ENCODE results near the gene SLC5A10. TPM values are rescaled to one million over a fixed set of nuclear protein-coding genes. Genes with fewer than 3 reads are reported as not detected.
"Not testable (repeated sequence)": the region's sequence is repeated elsewhere in the genome, so short reads cannot be mapped to it uniquely, and the experiment has no call there.

Gene SLC5A10
- total RNA-seq (2014; rRNA removed; shearing (Covaris generic)) = 0.27 TPM in 1 of 2 replicates, not detected in the other

DNA sequence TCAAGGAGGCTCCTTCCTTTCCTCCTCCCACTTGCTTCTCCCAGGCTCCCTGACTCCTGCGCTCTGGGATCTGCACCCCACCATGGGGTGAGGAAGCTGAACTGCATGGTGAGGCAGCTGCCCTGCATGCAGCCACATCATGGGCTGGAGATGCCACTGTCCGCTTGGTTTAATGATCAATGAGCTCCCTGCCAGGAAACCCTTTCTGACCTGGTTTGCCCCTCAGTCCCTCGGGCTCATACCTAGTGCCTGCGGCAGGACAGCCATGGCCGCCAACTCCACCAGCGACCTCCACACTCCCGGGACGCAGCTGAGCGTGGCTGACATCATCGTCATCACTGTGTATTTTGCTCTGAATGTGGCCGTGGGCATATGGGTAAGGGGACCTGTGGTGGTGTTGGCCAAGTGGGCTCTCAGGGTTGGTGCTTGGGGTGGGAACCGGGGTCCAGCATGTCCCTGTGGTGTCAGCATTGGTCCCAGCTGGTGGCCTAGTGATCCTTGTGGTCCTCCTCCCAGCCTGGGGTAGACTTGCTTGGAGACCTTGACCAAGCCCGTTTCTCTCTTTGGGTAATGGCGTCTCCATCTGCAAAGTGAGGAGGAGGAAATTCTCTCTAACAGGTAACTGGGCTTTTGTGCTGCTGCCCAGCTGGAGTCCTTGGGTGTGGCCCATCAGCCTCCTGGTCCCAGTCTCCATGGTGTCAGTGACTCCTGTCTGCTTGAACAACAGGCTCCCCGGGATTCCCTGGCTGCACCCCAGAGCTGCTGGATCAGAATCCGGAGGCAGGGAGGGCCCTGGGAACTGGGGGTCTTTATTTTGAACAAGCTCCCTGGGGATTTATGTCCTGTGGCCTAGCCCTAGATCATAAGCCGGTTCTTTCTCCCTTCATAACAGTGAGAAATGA, at the start of gene SLC5A10:
Gene SLC5A10, plus strand, starts transcription at position 225 of the 902 bp plus-strand sequence. Its CDS starts 41 bp downstream, at position 266.
- no peak for DNase-seq (ENCODE audit: low read depth)

GRCh38 chr17:18904482-18904881, 47.5 kb upstream of the SLC5A10 start:
- no peak for DNase-seq (ENCODE audit: low read depth)

DNA sequence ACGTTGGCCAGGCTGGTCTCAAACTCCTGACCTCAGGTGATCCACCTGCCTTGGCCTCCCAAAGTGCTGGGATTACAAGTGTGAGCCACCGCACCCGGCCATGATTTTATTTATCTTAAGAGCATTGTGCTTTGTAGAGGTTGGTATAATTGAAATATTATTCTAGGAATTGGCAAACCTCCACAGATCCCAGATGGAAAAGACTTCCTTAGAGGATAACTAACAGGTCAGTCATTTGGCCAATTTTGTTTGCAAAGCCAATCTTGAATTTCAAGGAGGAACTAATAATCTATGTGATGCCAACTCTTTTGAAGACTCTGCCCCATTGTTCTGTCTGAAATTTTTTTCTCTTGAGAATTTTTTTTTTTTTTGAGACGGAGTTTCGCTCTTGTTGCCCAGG, 46.7 kb upstream of the SLC5A10 start:
- no peak for DNase-seq (ENCODE audit: low read depth)

DNA sequence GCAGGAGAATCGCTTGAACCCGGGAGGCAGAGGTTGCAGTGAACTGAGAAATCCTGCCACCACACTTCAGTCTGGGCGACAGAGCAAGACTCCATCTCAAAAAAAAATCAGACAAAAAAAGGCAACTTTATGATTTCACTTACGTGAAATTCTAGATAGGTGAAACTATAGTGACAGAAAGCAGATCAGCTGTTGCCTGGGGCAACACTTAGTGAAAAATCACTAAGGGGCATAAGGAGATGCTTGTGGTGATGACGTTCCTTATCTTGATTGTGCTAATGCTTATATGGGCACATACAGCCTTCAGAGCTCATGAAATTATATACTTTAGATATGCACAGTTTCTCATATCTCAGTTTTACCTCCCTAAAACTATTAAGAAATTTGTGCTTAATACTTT, 41.6 kb upstream of the SLC5A10 start:
- no peak for DNase-seq (ENCODE audit: low read depth)

GRCh38 chr17:18910881-18911280, 41.1 kb upstream of the SLC5A10 start:
- DNase-seq (ENCODE audit: low read depth) = no peak

- no peak for DNase-seq (ENCODE audit: low read depth)
These were observed 35.0 kb upstream of the SLC5A10 start for GRCh38 chr17:18916816-18917500.

DNA sequence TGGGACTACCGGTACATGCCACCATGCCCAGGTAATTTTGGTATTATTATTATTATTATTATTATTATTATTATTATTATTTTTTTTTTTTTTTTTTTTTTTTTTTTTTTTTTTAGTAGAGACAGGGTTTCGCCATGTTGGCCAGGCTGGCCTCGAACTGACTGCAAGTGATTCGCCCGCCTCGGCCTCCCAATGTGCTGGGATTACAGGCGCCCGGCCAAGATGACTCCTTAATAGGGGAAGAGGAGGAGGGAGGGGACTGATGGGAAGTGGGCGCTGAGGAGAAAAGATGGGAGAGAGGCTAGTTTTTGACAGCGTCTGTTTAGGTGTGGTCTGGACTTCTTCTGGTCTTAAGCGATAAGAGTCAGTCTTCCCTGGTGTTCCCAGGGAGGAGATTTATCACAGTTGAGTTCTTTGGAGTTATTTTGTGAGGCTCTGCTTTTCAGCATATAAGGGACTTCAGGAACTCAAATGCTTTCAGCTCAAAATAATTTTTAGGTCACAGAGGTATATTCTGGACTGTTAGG, 34.4 kb upstream of the SLC5A10 start:
- DNase-seq (ENCODE audit: low read depth) = no peak

DNA sequence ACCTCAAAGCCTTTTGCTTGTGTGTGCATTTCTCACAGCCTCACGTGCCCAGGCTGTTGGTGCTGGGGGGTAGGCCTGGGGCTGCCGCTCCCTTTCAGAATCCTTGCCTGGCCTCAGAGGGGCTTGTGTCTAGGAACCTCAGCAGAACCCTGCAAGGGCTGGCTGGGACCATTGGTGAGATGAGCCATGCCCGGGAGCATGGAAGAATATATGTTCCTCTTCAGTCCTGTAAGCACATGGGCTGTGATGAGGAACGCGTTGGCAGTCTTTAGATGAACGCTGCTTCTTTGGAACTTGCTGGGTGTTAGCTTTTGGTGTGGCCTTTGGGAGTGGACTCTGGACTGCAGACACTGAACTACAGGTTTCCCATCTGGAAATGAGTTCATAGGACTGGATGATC, 32.0 kb upstream of the SLC5A10 start:
- DNase-seq (ENCODE audit: low read depth) = no peak

DNA sequence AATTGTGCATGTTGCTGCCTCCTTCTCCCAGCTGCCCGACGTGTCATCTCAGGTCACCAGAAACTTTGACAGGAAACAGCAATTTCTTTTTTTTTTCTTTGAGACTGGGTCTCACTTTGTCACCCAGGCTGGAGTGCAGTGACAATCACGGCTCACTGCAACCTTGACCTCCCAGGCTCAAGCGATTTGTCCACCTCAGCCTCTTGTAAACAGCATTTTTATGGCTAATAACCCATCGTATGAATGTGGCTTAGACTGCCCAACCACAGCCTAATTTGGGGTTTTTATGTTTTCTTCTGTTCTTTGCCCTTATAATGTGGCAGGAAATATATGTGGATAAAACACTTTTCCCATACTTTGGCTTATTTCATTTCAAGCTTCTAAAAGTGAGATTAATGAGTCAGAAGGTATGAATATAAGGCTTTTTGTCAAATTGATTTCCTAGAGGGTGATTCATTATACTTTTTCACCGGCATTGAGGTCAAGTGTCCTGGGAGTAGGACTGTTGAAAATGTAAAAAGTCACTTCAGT, 31.0 kb upstream of the SLC5A10 start:
- DNase-seq (ENCODE audit: low read depth) = peak; percentile 80

DNA sequence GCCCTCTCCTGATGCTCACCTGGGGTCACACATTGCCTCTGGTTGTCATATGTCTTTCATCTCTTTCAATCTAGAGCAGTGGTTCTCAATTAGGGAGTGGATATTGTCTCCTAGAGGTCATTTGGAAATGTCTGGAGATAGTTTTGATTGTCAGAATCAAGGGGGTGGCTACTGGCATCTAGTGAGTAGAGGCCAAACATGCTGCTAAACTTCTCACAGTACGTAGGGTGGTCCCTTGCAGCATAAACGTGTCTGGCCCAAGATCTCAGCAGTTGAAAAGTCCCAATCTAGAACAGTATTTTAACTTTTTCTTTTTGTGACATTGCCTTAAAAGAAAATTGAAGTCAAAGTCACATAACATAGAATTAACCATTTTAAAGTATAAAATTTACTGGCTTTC, 30.5 kb upstream of the SLC5A10 start:
- no peak for DNase-seq (ENCODE audit: low read depth)

GRCh38 chr17:18921912-18922451, 30.0 kb upstream of the SLC5A10 start:
- no peak for DNase-seq (ENCODE audit: low read depth)

- not testable (repeated sequence) for DNase-seq (ENCODE audit: low read depth)
These were observed 29.4 kb upstream of the SLC5A10 start for GRCh38 chr17:18922596-18922995.

DNA sequence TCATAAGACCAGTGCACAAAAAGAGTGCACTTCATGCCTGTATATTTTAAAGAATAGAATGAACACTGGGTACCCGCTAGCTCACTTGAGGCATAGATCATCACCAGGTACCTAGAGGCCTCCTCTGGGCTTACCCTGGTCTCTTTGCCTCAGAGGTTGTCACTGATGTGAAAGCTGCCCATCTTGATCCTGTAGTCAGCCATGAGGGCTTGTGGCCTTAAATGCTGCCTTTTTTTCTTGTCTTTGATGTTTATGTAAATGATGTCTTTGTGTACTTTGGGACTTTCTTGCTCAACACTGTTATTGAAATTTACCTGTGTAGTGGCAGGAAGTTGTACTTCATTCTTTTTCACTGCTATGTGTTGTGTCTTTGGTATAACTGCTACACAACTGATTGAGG, 26.8 kb upstream of the SLC5A10 start:
- no peak for DNase-seq (ENCODE audit: low read depth)

DNA sequence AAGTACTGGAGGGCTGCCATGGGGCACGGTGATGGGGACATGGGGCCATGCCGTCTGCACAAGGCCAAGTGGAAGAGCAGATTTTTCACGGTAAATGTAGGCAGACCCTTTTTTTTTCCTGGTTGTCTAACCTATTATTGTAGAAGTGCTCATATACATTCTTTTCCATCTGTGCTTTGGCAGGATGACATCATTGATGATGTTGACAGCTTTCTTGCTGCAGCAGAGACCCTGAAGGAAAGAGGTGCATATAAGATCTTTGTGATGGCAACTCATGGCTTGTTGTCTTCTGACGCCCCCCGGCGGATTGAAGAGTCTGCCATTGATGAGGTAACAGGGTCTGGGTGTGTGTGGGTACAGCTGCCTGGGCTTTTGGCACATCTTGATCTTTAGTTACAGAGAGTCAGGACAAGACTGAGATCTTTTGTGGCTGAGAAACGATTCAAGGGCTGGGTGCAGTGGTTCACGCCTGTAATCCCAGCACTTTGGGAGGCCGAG, 23.3 kb upstream of the SLC5A10 start:
- no peak for DNase-seq (ENCODE audit: low read depth)

- DNase-seq (ENCODE audit: low read depth) = no peak
These were observed 19.5 kb upstream of the SLC5A10 start for GRCh38 chr17:18932360-18933055.

GRCh38 chr17:18933102-18934058, 18.6 kb upstream of the SLC5A10 start:
- no peak for DNase-seq (ENCODE audit: low read depth)

- no peak for DNase-seq (ENCODE audit: low read depth)
These were observed 13.8 kb upstream of the SLC5A10 start for GRCh38 chr17:18937981-18938691.

DNA sequence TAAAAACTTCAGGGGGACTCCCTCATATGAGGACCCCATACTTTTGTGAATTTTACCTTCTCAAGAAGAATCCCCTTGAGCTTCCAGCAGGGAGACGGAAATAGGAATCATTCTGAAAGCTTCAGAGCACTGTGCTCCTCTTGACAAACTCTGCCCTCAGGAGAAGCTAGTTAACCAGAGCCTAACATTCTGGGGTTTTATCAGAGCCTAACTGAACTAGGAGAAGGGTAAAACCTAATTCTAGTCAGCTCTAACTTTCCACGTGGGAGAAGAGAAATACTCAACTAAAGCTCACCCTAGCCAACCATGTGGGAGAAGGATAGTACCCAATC, 13.3 kb upstream of the SLC5A10 start:
- DNase-seq (ENCODE audit: low read depth) = no peak

- no peak for DNase-seq (ENCODE audit: low read depth)
These were observed 7.3 kb upstream of the SLC5A10 start for GRCh38 chr17:18944646-18945045.

GRCh38 chr17:18946536-18946935, 5.4 kb upstream of the SLC5A10 start:
- DNase-seq (ENCODE audit: low read depth) = peak; percentile 27
